Measurements from ENCODE around the gene SNTG2. TPM values are rescaled to one million over a fixed set of nuclear protein-coding genes. Genes with fewer than 3 reads are reported as not detected.
"Not testable (repeated sequence)": the region's sequence is repeated elsewhere in the genome, so short reads cannot be mapped to it uniquely, and the experiment has no call there.

Gene SNTG2
- total RNA-seq, 1 experiment from 2014 or later, result 0.86 TPM

- no peak for DNase-seq (ENCODE audit: low spot score)
These were observed 425.1 kb downstream of the SNTG2 start for GRCh38 chr2:1375794-1376193.

GRCh38 chr2:1377473-1377872 lies 426.8 kb downstream of the SNTG2 start:
- no peak for DNase-seq (ENCODE audit: low spot score)

GRCh38 chr2:1378456-1379150 lies 428.0 kb downstream of the SNTG2 start:
- no peak for DNase-seq (ENCODE audit: low spot score)

GRCh38 chr2:1381644-1382043 lies 431.0 kb downstream of the SNTG2 start:
- DNase-seq (ENCODE audit: low spot score), result no peak

- DNase-seq (ENCODE audit: low spot score), result not testable (repeated sequence)
These were observed 437.5 kb downstream of the SNTG2 start for GRCh38 chr2:1387954-1388725.

GRCh38 chr2:1390118-1390517 lies 439.5 kb downstream of the SNTG2 start:
- DNase-seq (ENCODE audit: low spot score), result not testable (repeated sequence)

- no peak for DNase-seq (ENCODE audit: low spot score)
These were observed 442.7 kb downstream of the SNTG2 start for GRCh38 chr2:1393321-1393720.

GRCh38 chr2:1394709-1395408 lies 444.2 kb downstream of the SNTG2 start:
- DNase-seq (ENCODE audit: low spot score), result no peak

GRCh38 chr2:1397350-1397749 lies 446.7 kb downstream of the SNTG2 start:
- DNase-seq (ENCODE audit: low spot score), result no peak

GRCh38 chr2:1398191-1398590 lies 447.5 kb downstream of the SNTG2 start:
- no peak for DNase-seq (ENCODE audit: low spot score)

GRCh38 chr2:1400943-1401735 lies 450.5 kb downstream of the SNTG2 start:
- DNase-seq (ENCODE audit: low spot score), result no peak

- no peak for DNase-seq (ENCODE audit: low spot score)
These were observed 451.4 kb downstream of the SNTG2 start for GRCh38 chr2:1402064-1402463.

GRCh38 chr2:1403565-1403964 lies 452.9 kb downstream of the SNTG2 start:
- DNase-seq (ENCODE audit: low spot score), result no peak

GRCh38 chr2:1405124-1405523 lies 454.5 kb downstream of the SNTG2 start:
- no peak for DNase-seq (ENCODE audit: low spot score)

- DNase-seq (ENCODE audit: low spot score), result no peak
These were observed 455.3 kb downstream of the SNTG2 start for GRCh38 chr2:1405967-1406366.

GRCh38 chr2:1406434-1406833 lies 455.8 kb downstream of the SNTG2 start:
- DNase-seq (ENCODE audit: low spot score), result no peak

- no peak for DNase-seq (ENCODE audit: low spot score)
These were observed 457.5 kb downstream of the SNTG2 start for GRCh38 chr2:1407950-1408675.

- no peak for DNase-seq (ENCODE audit: low spot score)
These were observed 462.6 kb downstream of the SNTG2 start, which contains the start of gene TPO for GRCh38 chr2:1413156-1413710. TSS of gene TPO (plus strand) at chr2:1413463. CDS start at chr2:1414409, 946 bp downstream.

- no peak for DNase-seq (ENCODE audit: low spot score)
These were observed 463.5 kb downstream of the SNTG2 start for GRCh38 chr2:1414121-1414520.

- not testable (repeated sequence) for DNase-seq (ENCODE audit: low spot score)
These were observed 464.3 kb downstream of the SNTG2 start for GRCh38 chr2:1414901-1415300.

GRCh38 chr2:1415501-1415900 lies 464.9 kb downstream of the SNTG2 start:
- DNase-seq (ENCODE audit: low spot score), result no peak
